ENCODE measurements around the gene KIRREL3. TPM values are rescaled to one million over a fixed set of nuclear protein-coding genes. Genes with fewer than 3 reads are reported as not detected.

The KIRREL3 gene
- total RNA-seq, 4 donors from 2014 or later: 0.82 to 15.7 (median 1.4) TPM; not detected in 1

DNA sequence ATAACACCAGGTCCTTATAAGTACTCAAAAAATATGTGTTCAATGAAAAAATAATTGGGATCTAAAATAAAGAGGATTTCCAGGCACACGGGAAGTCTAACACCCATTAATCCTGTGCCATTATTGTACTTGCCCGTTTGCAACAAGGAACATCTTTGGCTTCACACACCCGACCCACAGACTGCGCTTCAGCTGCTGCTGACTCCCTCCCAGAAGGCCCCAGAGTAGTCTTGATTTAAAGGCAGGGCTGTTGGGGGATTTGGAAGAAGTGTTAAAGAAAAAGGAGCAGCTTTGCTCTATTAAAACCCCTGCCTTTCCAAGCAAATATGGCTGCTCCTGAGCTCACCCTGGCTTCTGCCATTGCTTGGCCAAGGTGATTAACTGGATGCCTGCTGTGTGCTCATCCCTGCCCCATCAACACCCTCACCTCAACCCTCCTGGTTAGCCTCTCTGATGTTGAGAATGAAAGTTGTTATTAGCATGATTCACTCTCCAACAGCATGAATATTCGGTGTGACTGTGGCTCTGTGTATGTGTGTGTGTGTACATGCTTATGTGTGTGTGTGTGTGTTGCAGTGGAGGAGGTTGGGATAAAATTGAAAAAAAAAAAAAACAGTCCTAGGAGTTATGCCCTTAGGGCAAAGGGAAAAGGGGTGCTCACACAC is 76.1 kb downstream of the KIRREL3 start:
- in situ Hi-C loops (cut with MboI; ENCODE audit: low pct_ligation_motif_present in 1 of 4, low pct_unique_long_range_greater_than_20kb in 1 of 4, low sequenced_read_pairs in 3 of 4) (no loop called here), intact Hi-C loops (cut with DNase I; ENCODE audit: low total_unique reads) (no loop called here)
- WGBS, 2 donors (ENCODE audit: low coverage in 1 of 2): 72 to 75% methylated on average over 5 of the region's 5 CpGs
- no peaks in the 10 kb centered on the region for H3K27me3 ChIP-seq
- no peak overlapping the region for H3K27ac ChIP-seq
- H3K36me3 ChIP-seq: no peaks in the 10 kb centered on the region
- no peaks in the 10 kb centered on the region for H3K9me3 ChIP-seq
- TF ChIP-seq POLR2A (IDR thresholded peaks at IDR 0.05) (no peak), POLR2AphosphoS5 (IDR thresholded peaks at IDR 0.05) (no peak), EP300 (IDR thresholded peaks at IDR 0.05; ENCODE audit: low read depth) (no peak)
- TF ChIP-seq, protein P1, sequence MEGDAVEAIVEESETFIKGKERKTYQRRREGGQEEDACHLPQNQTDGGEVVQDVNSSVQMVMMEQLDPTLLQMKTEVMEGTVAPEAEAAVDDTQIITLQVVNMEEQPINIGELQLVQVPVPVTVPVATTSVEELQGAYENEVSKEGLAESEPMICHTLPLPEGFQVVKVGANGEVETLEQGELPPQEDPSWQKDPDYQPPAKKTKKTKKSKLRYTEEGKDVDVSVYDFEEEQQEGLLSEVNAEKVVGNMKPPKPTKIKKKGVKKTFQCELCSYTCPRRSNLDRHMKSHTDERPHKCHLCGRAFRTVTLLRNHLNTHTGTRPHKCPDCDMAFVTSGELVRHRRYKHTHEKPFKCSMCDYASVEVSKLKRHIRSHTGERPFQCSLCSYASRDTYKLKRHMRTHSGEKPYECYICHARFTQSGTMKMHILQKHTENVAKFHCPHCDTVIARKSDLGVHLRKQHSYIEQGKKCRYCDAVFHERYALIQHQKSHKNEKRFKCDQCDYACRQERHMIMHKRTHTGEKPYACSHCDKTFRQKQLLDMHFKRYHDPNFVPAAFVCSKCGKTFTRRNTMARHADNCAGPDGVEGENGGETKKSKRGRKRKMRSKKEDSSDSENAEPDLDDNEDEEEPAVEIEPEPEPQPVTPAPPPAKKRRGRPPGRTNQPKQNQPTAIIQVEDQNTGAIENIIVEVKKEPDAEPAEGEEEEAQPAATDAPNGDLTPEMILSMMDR (IDR thresholded peaks at IDR 0.05): no peak
- H3K4me3 ChIP-seq: no peak overlapping the region
- H3K4me1 ChIP-seq: no peaks in the 10 kb centered on the region
- no peak for DNase-seq

DNA sequence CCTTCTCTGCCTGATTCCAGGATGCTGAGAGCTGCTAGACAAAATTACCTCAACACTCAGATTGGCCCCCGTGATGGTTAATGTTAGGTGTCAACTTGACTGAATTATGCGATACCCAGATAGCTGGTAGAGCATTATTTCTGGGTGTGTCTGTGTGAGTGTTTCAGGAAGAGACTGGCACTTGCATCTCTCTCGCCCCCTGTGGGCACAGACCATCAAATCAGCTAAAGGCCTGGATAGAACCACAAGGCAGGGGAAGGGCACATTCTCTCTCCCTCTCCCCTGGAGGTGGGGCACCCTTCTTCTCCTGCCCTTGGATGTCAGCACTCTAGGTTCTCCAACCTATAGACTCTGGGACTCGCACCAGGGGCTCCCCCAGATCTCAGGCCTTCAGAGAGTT is 79.7 kb downstream of the KIRREL3 start:
- Histone ChIP-seq H3K9me3 (no peaks in the 10 kb centered on the region), H3K27ac (no peak overlapping the region), H3K27me3 (no peaks in the 10 kb centered on the region), H3K4me3 (no peak overlapping the region), H3K36me3 (no peaks in the 10 kb centered on the region), H3K4me1 (no peaks in the 10 kb centered on the region)
- no peak for DNase-seq
- WGBS, 2 donors (ENCODE audit: low coverage in 1 of 2): 89 to 90% methylated on average over 2 to 4 of the region's 4 CpGs
- in situ Hi-C loops (cut with MboI; ENCODE audit: low pct_ligation_motif_present in 1 of 4, low pct_unique_long_range_greater_than_20kb in 1 of 4, low sequenced_read_pairs in 3 of 4): no loop called here
- intact Hi-C loops (cut with DNase I; ENCODE audit: low total_unique reads): no loop called here
- TF ChIP-seq POLR2A (IDR thresholded peaks at IDR 0.05) (no peak), POLR2AphosphoS5 (IDR thresholded peaks at IDR 0.05) (no peak), EP300 (IDR thresholded peaks at IDR 0.05; ENCODE audit: low read depth) (no peak)
- TF ChIP-seq, protein P1 (IDR thresholded peaks at IDR 0.05): no peak

DNA sequence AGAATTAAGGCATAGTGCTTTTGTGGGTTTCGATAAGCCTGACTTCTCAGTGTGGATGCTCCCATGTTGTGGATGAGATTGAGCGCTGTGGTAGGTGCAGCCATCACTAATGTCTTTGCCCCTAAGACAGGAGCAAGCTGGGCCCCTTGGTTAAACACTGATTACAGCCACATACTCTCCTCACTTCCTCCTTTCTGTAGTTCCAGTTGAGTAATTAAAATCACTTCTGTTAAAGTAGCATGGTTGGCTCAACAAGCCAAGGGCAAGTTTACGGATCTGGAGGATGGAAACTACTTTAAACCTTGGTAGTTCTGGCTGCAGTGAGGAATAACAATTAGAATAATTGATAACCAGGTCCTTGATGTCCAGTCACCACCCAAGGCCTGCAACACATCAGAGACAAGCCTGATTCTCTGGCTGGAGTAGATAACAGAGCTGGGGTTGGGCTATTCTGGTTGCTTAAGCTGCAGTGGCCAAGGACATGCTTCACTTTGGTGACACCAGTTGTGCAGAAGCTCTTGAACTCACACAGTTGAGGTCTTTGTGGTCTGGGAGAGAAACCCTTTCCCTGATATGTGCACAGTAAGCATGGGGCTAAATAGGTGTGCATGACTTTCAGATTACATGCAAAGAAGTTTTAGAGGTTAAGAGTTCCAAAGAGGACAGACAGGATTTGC is 81.3 kb downstream of the KIRREL3 start:
- TF ChIP-seq EP300 (IDR thresholded peaks at IDR 0.05; ENCODE audit: low read depth): no peak
- no peak for TF ChIP-seq POLR2AphosphoS5 (IDR thresholded peaks at IDR 0.05)
- TF ChIP-seq, protein P1 (IDR thresholded peaks at IDR 0.05): no peak
- no peak for TF ChIP-seq POLR2A (IDR thresholded peaks at IDR 0.05)
- WGBS, 2 donors (ENCODE audit: low coverage in 1 of 2): 80 to 90% methylated on average over 2 to 3 of the region's 3 CpGs
- no peaks in the 10 kb centered on the region for H3K9me3 ChIP-seq
- no peaks in the 10 kb centered on the region for H3K27me3 ChIP-seq
- no peaks in the 10 kb centered on the region for H3K4me1 ChIP-seq
- in situ Hi-C loops (cut with MboI; ENCODE audit: low pct_ligation_motif_present in 1 of 4, low pct_unique_long_range_greater_than_20kb in 1 of 4, low sequenced_read_pairs in 3 of 4) (no loop called here), intact Hi-C loops (cut with DNase I; ENCODE audit: low total_unique reads) (no loop called here)
- no peaks in the 10 kb centered on the region for H3K36me3 ChIP-seq
- no peak for DNase-seq
- no peak overlapping the region for H3K4me3 ChIP-seq
- H3K27ac ChIP-seq: no peak overlapping the region

DNA sequence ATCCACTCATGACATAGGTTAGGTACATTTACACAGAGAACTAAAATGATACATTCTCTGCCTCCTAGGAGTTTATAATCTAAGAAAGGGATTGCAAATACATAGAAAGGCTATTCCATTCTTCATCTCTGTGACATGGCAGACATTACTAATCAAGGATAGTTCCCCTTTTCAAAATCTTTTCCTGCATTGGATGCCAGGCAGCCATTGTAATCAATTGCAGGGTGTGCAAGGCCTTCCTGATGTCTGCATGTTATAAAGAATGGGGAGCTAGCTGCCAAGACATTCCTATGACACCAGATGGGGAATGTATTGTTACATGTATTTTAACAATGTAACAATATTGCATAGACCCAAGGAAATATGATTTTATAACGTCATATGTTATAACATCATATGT is 82.0 kb downstream of the KIRREL3 start:
- Histone ChIP-seq H3K4me3 (no peak overlapping the region), H3K27ac (no peak overlapping the region), H3K36me3 (no peaks in the 10 kb centered on the region), H3K4me1 (no peaks in the 10 kb centered on the region), H3K27me3 (no peaks in the 10 kb centered on the region), H3K9me3 (no peaks in the 10 kb centered on the region)
- intact Hi-C loops (cut with DNase I; ENCODE audit: low total_unique reads) (no loop called here), in situ Hi-C loops (cut with MboI; ENCODE audit: low pct_ligation_motif_present in 1 of 4, low pct_unique_long_range_greater_than_20kb in 1 of 4, low sequenced_read_pairs in 3 of 4) (no loop called here)
- no peak for TF ChIP-seq EP300 (IDR thresholded peaks at IDR 0.05; ENCODE audit: low read depth)
- TF ChIP-seq, protein P1 (IDR thresholded peaks at IDR 0.05): no peak
- no peak for TF ChIP-seq POLR2AphosphoS5 (IDR thresholded peaks at IDR 0.05)
- WGBS, 2 donors (ENCODE audit: low coverage in 1 of 2): 77 to 80% methylated on average over 1 of the region's 1 CpG
- DNase-seq: no peak
